H9 (cell line): ENCODE measurements around the gene PTPMT1. TPM values are rescaled to one million over a fixed set of nuclear protein-coding genes. Genes with fewer than 3 reads are reported as not detected.

Source experiments
- DNase-seq: peaks from one replicate; pipeline ENCODE4 v3.0.0-alpha.2; 2017
- H2AFZ ChIP-seq: one replicate; pipeline ENCODE4 v1.6.1; 2013; ENCODE audit warnings: mild to moderate bottlenecking, low read length, control low read depth, moderate library complexity
- H2AK5ac ChIP-seq: 2 replicates; pipeline ENCODE4 v1.6.1; 2013; ENCODE audit warnings: low read length, control low read depth, mixed read lengths; ENCODE audit not compliant: insufficient read length
- H2BK120ac ChIP-seq: one replicate; pipeline ENCODE4 v1.6.1; 2013; ENCODE audit warnings: low read depth, mild to moderate bottlenecking, low read length, control low read depth, inconsistent platforms; ENCODE audit not compliant: poor library complexity, severe bottlenecking
- H2BK12ac ChIP-seq: 2 replicates; pipeline ENCODE4 v1.6.1; 2013; ENCODE audit warnings: low read length, control low read depth, mixed read lengths, low read depth; ENCODE audit not compliant: insufficient read length
- H2BK15ac ChIP-seq: 2 replicates; pipeline ENCODE4 v1.6.1; 2013; ENCODE audit warnings: low read depth, low read length, control low read depth
- H2BK20ac ChIP-seq: one replicate; pipeline ENCODE4 v1.6.1; 2013; ENCODE audit warnings: low read depth, mild to moderate bottlenecking, low read length, control low read depth, inconsistent platforms; ENCODE audit not compliant: poor library complexity, severe bottlenecking
- H2BK5ac ChIP-seq: 2 replicates; pipeline ENCODE4 v1.6.1; 2013; ENCODE audit warnings: low read length, control low read depth, mixed read lengths; ENCODE audit not compliant: insufficient read length
- H3K14ac ChIP-seq: 2 replicates; pipeline ENCODE4 v1.6.1; 2013; ENCODE audit warnings: low read length, control low read depth; ENCODE audit not compliant: insufficient read depth
- H3K18ac ChIP-seq: 2 replicates; pipeline ENCODE4 v1.6.1; 2013; ENCODE audit warnings: low read depth, mild to moderate bottlenecking, mixed read lengths, low read length, control low read depth; ENCODE audit not compliant: insufficient read length
- H3K23ac ChIP-seq: 2 replicates; pipeline ENCODE4 v1.6.1; 2013; ENCODE audit warnings: low read length, control low read depth, mixed read lengths, low read depth; ENCODE audit not compliant: insufficient read length
- H3K23me2 ChIP-seq: 2 replicates; pipeline ENCODE4 v1.6.1; 2013; ENCODE audit warnings: low read depth, mild to moderate bottlenecking, mixed read lengths, low read length, control low read depth; ENCODE audit not compliant: insufficient read length, poor library complexity, severe bottlenecking
- H3K27ac ChIP-seq: 2 replicates; pipeline ENCODE4 v1.5.1; 2013; ENCODE audit warnings: low read length, control low read depth, mixed read lengths, low read depth; ENCODE audit not compliant: insufficient read length
- H3K27me3 ChIP-seq: 2 replicates; pipeline ENCODE4 v1.6.1; 2013; ENCODE audit warnings: low read length, control low read depth, inconsistent platforms; ENCODE audit not compliant: insufficient read depth
- H3K4ac ChIP-seq: 2 replicates; pipeline ENCODE4 v1.6.1; 2013; ENCODE audit warnings: low read depth, mild to moderate bottlenecking, control low read depth, inconsistent platforms, low read length, moderate library complexity
- H3K4me1 ChIP-seq: 2 replicates; pipeline ENCODE4 v1.6.1; 2013; ENCODE audit warnings: low read length, control low read depth, inconsistent platforms; ENCODE audit not compliant: insufficient read depth
- H3K4me2 ChIP-seq: 2 replicates; pipeline ENCODE4 v1.6.1; 2013; ENCODE audit warnings: low read length, control low read depth, mixed read lengths; ENCODE audit not compliant: insufficient read length, insufficient read depth
- H3K56ac ChIP-seq: 2 replicates; pipeline ENCODE4 v1.6.1; 2013; ENCODE audit warnings: low read depth, mild to moderate bottlenecking, mixed read lengths, low read length, control low read depth; ENCODE audit not compliant: insufficient read length
- H3K79me1 ChIP-seq: 2 replicates; pipeline ENCODE4 v1.6.1; 2013; ENCODE audit warnings: low read depth, mild to moderate bottlenecking, moderate library complexity, low read length, control low read depth, inconsistent platforms; ENCODE audit not compliant: insufficient read depth, poor library complexity, severe bottlenecking
- H3K79me2 ChIP-seq: 2 replicates; pipeline ENCODE4 v1.6.1; 2013; ENCODE audit warnings: low read length, control low read depth, inconsistent platforms; ENCODE audit not compliant: insufficient read depth
- H3K9ac ChIP-seq: 2 replicates; pipeline ENCODE4 v1.6.1; 2013; ENCODE audit warnings: low read length, control low read depth, mixed read lengths; ENCODE audit not compliant: insufficient read length; ENCODE audit errors: extremely low read depth
- H3K9me3 ChIP-seq: one replicate; pipeline ENCODE4 v1.6.1; 2013; ENCODE audit warnings: low read depth, low read length, inconsistent platforms; ENCODE audit not compliant: control insufficient read depth
- H3T11ph ChIP-seq: one replicate; pipeline ENCODE4 v1.6.1; 2013; ENCODE audit warnings: mild to moderate bottlenecking, low read length, control low read depth, inconsistent platforms
- H4K20me1 ChIP-seq: one replicate; pipeline ENCODE4 v1.6.1; 2013; ENCODE audit not compliant: control insufficient read depth, insufficient read length, insufficient read depth
- H4K5ac ChIP-seq: 2 replicates; pipeline ENCODE4 v1.6.1; 2013; ENCODE audit warnings: low read depth, mild to moderate bottlenecking, mixed read lengths, low read length, control low read depth; ENCODE audit not compliant: insufficient read length
- H4K8ac ChIP-seq: replicated peaks from 2 replicates; pipeline ENCODE4 v1.6.1; 2013; ENCODE audit warnings: low read length, control low read depth, mixed read lengths, low read depth; ENCODE audit not compliant: insufficient read length
- H4K91ac ChIP-seq: 2 replicates; pipeline ENCODE4 v1.6.1; 2013; ENCODE audit warnings: low read depth, mild to moderate bottlenecking, moderate library complexity, mixed read lengths, low read length, control low read depth; ENCODE audit not compliant: insufficient read length
- H3K27ac Mint-ChIP-seq, 3 experiments: 2 replicates in 2 of 3; 3 replicates in 1 of 3; pipeline ENCODE4 v1.8.0; 2020 to 2021; ENCODE audit warnings: mixed read lengths in 3 of 3, mild to moderate bottlenecking in 1 of 3, moderate library complexity in 1 of 3
- H3K27me3 Mint-ChIP-seq: 2 replicates; pipeline ENCODE4 v1.8.0; 2021; ENCODE audit warnings: low read depth, mild to moderate bottlenecking, moderate library complexity, mixed read lengths
- H3K36me3 Mint-ChIP-seq, 3 experiments: 2 replicates in 2 of 3; 3 replicates in 1 of 3; pipeline ENCODE4 v1.8.0; 2020 to 2021; ENCODE audit warnings: low read depth in 3 of 3, mixed read lengths in 3 of 3; ENCODE audit not compliant: insufficient read depth in 1 of 3
- H3K4me1 Mint-ChIP-seq, 2 experiments: 2 replicates each; pipeline ENCODE4 v1.8.0; 2020; ENCODE audit warnings: mixed read lengths in 2 of 2
- H3K4me3 Mint-ChIP-seq, 2 experiments: 2 replicates in 1 of 2; 3 replicates in 1 of 2; pipeline ENCODE4 v1.8.0; 2020 to 2021; ENCODE audit warnings: mild to moderate bottlenecking in 2 of 2, mixed read lengths in 2 of 2, moderate library complexity in 1 of 2
- H3K9me3 Mint-ChIP-seq, 2 experiments: 2 replicates in 1 of 2; 3 replicates in 1 of 2; pipeline ENCODE4 v1.8.0; 2020; ENCODE audit warnings: mild to moderate bottlenecking in 2 of 2, mixed read lengths in 2 of 2, moderate library complexity in 1 of 2
- WGBS: extraction: QIAGEN DNeasy Blood & Tissue Kit; methylation state at CpG from one replicate; pipeline ENCODE4 v1.1.7; 2013; ENCODE audit warnings: missing lambda C conversion rate, low lambda C conversion rate, mixed read lengths; ENCODE audit not compliant: insufficient read length; ENCODE audit errors: extremely low coverage; 5-methylcytosine and 5-hydroxymethylcytosine counted together
- total RNA-seq: library from RNA; stranded (reverse); gene quantifications from 2 replicates; pipeline ENCODE4 v1.2.1, GENCODE V29; 2021
- TF ChIP-seq, protein P1 (sequence below): fragments of 200-600 bp; sonication (generic); conservative IDR thresholded peaks from 3 replicates; pipeline ENCODE4 v1.8.0; 2021; ENCODE audit warnings: antibody characterized with exemption, mild to moderate bottlenecking

PTPMT1 gene
- total RNA-seq, 1 experiment from 2014 or later, result 72.9 TPM

DNA sequence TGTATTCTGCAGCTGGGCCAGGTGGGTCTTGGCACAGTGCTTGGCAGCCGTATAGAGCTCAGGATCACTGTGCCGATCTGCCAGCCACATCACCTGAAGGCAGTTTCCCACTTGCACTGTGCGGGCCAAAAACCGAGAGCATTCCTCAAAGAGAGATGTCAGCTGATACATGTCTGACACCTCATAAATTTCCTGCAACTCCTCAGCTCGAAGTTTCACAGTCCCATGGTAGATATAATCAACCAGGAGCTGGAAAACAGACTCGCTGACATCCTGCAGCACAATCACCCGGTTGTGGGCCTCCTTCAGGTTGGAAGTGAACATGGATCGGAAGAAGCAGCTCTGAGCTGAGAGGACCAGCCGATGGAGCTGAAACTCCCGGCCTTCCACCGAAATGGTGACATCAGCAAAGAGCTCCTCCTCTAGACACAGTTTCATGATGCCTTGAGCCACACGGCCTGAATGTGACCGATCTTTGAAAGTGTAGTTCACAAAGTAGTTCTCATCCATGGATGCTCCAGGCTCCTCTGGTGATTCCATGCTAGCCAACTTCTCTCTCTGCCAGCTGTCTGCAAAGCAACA is 12.2 kb downstream of the PTPMT1 start:
- DNase-seq, result no peak
- Histone ChIP-seq H3T11ph (no peak overlapping the region), H2BK20ac (no peak overlapping the region), H4K91ac (no peak overlapping the region), H3K14ac (peak overlapping the region; percentile 58; the same call in 1 of the 2 replicates), H3K23me2 (peaks cover 4% of the 10 kb centered on the region), H2BK12ac (no peak overlapping the region), H2AFZ (no peak overlapping the region), H2BK5ac (no peak overlapping the region), H3K4me1 (peaks cover 5% of the 10 kb centered on the region), H3K4ac (no peak overlapping the region), H2AK5ac (no peak overlapping the region), H4K5ac (peak overlapping the region; percentile 37), H2BK120ac (no peak overlapping the region), H2BK15ac (no peak overlapping the region), H3K79me2 (peaks cover 7% of the 10 kb centered on the region; the same call in 1 of the 2 replicates), H3K79me1 (peaks cover 6% of the 10 kb centered on the region), H3K9me3 (no peaks in the 10 kb centered on the region), H3K23ac (no peak overlapping the region), H3K18ac (no peak overlapping the region), H3K27ac (no peak overlapping the region), H3K56ac (no peak overlapping the region), H4K8ac (peak overlapping the region; percentile 37), H4K20me1 (no peaks in the 10 kb centered on the region), H3K9ac (no peak overlapping the region), H3K27me3 (no peaks in the 10 kb centered on the region), H3K4me2 (peak overlapping the region; percentile 98)
- TF ChIP-seq, protein P1, sequence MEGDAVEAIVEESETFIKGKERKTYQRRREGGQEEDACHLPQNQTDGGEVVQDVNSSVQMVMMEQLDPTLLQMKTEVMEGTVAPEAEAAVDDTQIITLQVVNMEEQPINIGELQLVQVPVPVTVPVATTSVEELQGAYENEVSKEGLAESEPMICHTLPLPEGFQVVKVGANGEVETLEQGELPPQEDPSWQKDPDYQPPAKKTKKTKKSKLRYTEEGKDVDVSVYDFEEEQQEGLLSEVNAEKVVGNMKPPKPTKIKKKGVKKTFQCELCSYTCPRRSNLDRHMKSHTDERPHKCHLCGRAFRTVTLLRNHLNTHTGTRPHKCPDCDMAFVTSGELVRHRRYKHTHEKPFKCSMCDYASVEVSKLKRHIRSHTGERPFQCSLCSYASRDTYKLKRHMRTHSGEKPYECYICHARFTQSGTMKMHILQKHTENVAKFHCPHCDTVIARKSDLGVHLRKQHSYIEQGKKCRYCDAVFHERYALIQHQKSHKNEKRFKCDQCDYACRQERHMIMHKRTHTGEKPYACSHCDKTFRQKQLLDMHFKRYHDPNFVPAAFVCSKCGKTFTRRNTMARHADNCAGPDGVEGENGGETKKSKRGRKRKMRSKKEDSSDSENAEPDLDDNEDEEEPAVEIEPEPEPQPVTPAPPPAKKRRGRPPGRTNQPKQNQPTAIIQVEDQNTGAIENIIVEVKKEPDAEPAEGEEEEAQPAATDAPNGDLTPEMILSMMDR, result no peak
- Mint-ChIP-seq H3K27me3 (no peaks in the 10 kb centered on the region), H3K36me3 (peaks cover 40 to 77% (median 71%) of the 10 kb centered on the region in 3 experiments), H3K4me3 (peak overlapping the region; percentile 94 to 100), H3K4me1 (peaks cover 18 to 21% of the 10 kb centered on the region in 2 experiments), H3K27ac (peak overlapping the region in 1 of 3 experiments; percentile 100; a peak in 2 of 7 replicates), H3K9me3 (peaks cover 0 to 3% of the 10 kb centered on the region in 2 experiments; a peak in 2 of 5 replicates)
- WGBS, result no CpG with 5 or more reads among the region's 13 CpGs
